AG04449 (cell line): ENCODE measurements around the gene PMEPA1.

Source experiments
- CTCF ChIA-PET: fragments of 350-600 bp; formaldehyde crosslinking; extraction: SDS; loops from one replicate; lab custom pipeline; 2021; ENCODE audit warnings: antibody characterized with exemption; lab: Yijun Ruan, JAX
- POLR2A ChIA-PET: fragments of 400-600, 350-600 bp; formaldehyde crosslinking; extraction: SDS; loops from one replicate; lab custom pipeline; 2020; ENCODE audit warnings: antibody characterized with exemption, inconsistent platforms; lab: Yijun Ruan, JAX
- DNase-seq: peaks from one replicate; pipeline ENCODE4 v3.0.0-alpha.2; 2010; ENCODE audit warnings: low read depth, low spot score
- H3K4me3 ChIP-seq: 2 replicates; pipeline ENCODE4 v1.5.1; 2011; ENCODE audit warnings: low read depth, mild to moderate bottlenecking, control low read depth, low read length
- TF ChIP-seq, protein P1 (sequence below): IDR thresholded peaks from one replicate; pipeline ENCODE4 v1.5.1; 2011; ENCODE audit warnings: mild to moderate bottlenecking, moderate library complexity, low read length, control low read depth, inconsistent platforms; ENCODE audit not compliant: insufficient read depth; ENCODE audit errors: missing control alignments

Gene PMEPA1

GRCh38 chr20:57686931-57687652, 22.7 kb downstream of the PMEPA1 start:
- TF ChIP-seq, protein P1, sequence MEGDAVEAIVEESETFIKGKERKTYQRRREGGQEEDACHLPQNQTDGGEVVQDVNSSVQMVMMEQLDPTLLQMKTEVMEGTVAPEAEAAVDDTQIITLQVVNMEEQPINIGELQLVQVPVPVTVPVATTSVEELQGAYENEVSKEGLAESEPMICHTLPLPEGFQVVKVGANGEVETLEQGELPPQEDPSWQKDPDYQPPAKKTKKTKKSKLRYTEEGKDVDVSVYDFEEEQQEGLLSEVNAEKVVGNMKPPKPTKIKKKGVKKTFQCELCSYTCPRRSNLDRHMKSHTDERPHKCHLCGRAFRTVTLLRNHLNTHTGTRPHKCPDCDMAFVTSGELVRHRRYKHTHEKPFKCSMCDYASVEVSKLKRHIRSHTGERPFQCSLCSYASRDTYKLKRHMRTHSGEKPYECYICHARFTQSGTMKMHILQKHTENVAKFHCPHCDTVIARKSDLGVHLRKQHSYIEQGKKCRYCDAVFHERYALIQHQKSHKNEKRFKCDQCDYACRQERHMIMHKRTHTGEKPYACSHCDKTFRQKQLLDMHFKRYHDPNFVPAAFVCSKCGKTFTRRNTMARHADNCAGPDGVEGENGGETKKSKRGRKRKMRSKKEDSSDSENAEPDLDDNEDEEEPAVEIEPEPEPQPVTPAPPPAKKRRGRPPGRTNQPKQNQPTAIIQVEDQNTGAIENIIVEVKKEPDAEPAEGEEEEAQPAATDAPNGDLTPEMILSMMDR: no peak
- CTCF ChIA-PET: interaction anchor here (0.7 kb wide), 1 partner anchor 33 kb away, joined by 3 read pairs; no protein-coding TSS in a partner anchor
- DNase-seq: no peak
- POLR2A ChIA-PET: no interaction called here
- H3K4me3 ChIP-seq: no peak overlapping the region

- ChIA-PET CTCF (interaction anchor here (1.2 to 1.3 kb wide), 2 partner anchors 9 to 11 kb away, joined by 3 to 4 read pairs; no protein-coding TSS in a partner anchor), POLR2A (no interaction called here)
- TF ChIP-seq, protein P1: no peak
- no peak for DNase-seq
- no peak overlapping the region for H3K4me3 ChIP-seq
Measured at GRCh38 chr20:57685146-57685758, 24.6 kb downstream of the PMEPA1 start.

DNA sequence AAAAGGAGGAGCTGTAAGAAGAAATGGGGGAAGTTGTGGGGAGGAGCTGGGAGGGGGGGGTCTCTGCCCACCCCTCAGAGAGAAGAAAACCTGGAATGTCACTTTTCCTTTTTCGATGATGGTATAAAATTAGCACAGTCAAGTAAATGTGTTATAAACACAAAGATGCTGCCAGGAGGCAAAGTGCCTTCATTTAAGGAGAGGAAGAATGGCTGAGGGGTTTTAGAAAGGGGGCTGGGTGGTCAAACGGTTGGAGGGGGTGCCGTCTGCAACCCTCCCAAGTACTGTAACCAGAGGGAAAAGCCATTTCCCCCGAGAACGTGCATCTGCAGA, 25.0 kb downstream of the PMEPA1 start:
- ChIA-PET CTCF (interaction anchor here (1.2 to 1.3 kb wide), 2 partner anchors 9 to 12 kb away, joined by 3 to 4 read pairs; no protein-coding TSS in a partner anchor), POLR2A (no interaction called here)
- no peak for DNase-seq
- H3K4me3 ChIP-seq: no peak overlapping the region
- TF ChIP-seq, protein P1: no peak

DNA sequence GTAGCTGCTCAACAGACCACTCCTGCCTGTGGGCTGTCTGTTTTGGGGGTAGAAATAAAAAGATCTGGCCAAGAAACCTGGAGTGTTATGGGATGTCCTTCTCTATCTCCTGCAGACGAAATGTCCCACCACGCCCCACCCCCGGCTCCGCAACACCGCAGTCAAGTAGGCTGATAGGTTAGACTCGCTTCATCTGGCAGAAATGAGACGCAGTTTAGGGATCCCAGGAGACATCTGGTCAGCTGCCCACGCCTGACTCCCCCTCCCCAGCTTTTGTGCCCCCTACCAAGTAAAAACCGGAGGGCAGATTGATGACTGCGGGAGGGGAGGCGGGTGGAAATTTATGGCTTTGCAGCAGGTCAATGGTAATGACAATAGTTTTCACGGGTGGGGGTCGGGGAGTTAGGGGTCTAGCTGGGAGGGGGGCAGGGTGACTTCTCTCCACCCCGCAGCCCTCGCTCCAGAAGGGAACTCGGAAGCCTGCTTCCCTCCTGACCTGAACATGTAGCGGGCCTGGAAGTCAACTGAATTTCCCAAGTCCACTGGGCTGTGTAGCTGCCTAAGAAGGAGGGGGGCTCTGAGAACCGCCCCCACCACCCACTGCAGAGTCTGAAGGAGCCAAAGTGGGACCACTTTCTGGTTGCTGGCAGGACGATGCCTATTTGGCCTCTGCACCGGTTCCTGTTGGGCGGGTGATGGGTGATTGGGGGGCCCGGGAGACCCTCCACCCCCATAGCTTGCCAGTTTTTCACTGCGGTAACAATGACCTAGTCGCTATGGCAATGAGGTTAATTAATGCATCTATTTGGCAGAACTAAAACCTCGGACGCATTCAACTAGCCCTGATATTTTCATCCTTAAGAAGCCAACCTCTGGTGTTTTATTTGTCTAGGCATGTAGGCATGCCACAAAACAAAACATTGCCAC, 25.7 kb downstream of the PMEPA1 start:
- CTCF ChIA-PET: interaction anchor here (1.2 to 1.3 kb wide), 3 partner anchors 10 to 12 kb away, joined by 3 to 4 read pairs (median 3); no protein-coding TSS in a partner anchor
- TF ChIP-seq, protein P1: no peak
- H3K4me3 ChIP-seq: no peak overlapping the region
- POLR2A ChIA-PET: no interaction called here
- DNase-seq: no peak

GRCh38 chr20:57683287-57683686, 26.5 kb downstream of the PMEPA1 start:
- ChIA-PET POLR2A (interaction anchor here (0.6 kb wide), 1 partner anchor 263 kb away, joined by 3 read pairs; no protein-coding TSS in a partner anchor), CTCF (interaction anchor here (1.2 kb wide), 1 partner anchor 9 kb away, joined by 3 read pairs; no protein-coding TSS in a partner anchor)
- DNase-seq: no peak
- TF ChIP-seq, protein P1: no peak
- no peak overlapping the region for H3K4me3 ChIP-seq
